Trophoblast cell (in vitro differentiated cells and primary cell): ENCODE data around the gene SH3BP5.

Experiments used
- DNase-seq, 2 donors: peaks; one replicate each; pipeline ENCODE4 v3.0.0-alpha.2; 2016
- H2AFZ ChIP-seq: 2 replicates; pipeline ENCODE4 v1.6.1; 2013; ENCODE audit warnings: low read length, moderate library complexity, mild to moderate bottlenecking; ENCODE audit not compliant: insufficient read depth, poor library complexity
- H2AK5ac ChIP-seq: 2 replicates; pipeline ENCODE4 v1.6.1; 2013; ENCODE audit warnings: mild to moderate bottlenecking, low read length
- H2BK120ac ChIP-seq: 2 replicates; pipeline ENCODE4 v1.6.1; 2013; ENCODE audit warnings: low read length, mild to moderate bottlenecking, moderate library complexity; ENCODE audit not compliant: insufficient read depth, poor library complexity
- H2BK12ac ChIP-seq: 2 replicates; pipeline ENCODE4 v1.6.1; 2013; ENCODE audit warnings: mild to moderate bottlenecking, low read length, moderate library complexity
- H2BK5ac ChIP-seq: 2 replicates; pipeline ENCODE4 v1.6.1; 2013; ENCODE audit warnings: low read length, low read depth, moderate library complexity, mild to moderate bottlenecking; ENCODE audit not compliant: poor library complexity
- H3K14ac ChIP-seq: 2 replicates; pipeline ENCODE4 v1.6.1; 2013; ENCODE audit warnings: mild to moderate bottlenecking, low read length
- H3K18ac ChIP-seq: 2 replicates; pipeline ENCODE4 v1.6.1; 2013; ENCODE audit warnings: mild to moderate bottlenecking, low read length
- H3K23ac ChIP-seq: 2 replicates; pipeline ENCODE4 v1.6.1; 2013; ENCODE audit warnings: low read length
- H3K27ac ChIP-seq: 2 replicates; pipeline ENCODE4 v1.5.1; 2013; ENCODE audit warnings: low read depth, mild to moderate bottlenecking, inconsistent platforms, low read length, moderate library complexity
- H3K27me3 ChIP-seq: 2 replicates; pipeline ENCODE4 v1.6.1; 2013; ENCODE audit warnings: inconsistent platforms, mild to moderate bottlenecking, low read length, moderate library complexity; ENCODE audit not compliant: insufficient read depth
- H3K36me3 ChIP-seq, 2 experiments: 1 replicate in 1 of 2; 2 replicates in 1 of 2; pipeline ENCODE4 v1.6.1; 2013; ENCODE audit warnings: low read length in 2 of 2, mild to moderate bottlenecking in 2 of 2, moderate library complexity in 1 of 2; ENCODE audit not compliant: insufficient read depth in 2 of 2, control insufficient read depth in 1 of 2
- H3K4ac ChIP-seq: 2 replicates; pipeline ENCODE4 v1.6.1; 2013; ENCODE audit warnings: low read depth, mild to moderate bottlenecking, low read length, moderate library complexity
- H3K4me1 ChIP-seq, 2 experiments: 1 replicate in 1 of 2; 2 replicates in 1 of 2; pipeline ENCODE4 v1.6.1; 2013; ENCODE audit warnings: low read length in 2 of 2, mild to moderate bottlenecking in 2 of 2, moderate library complexity in 1 of 2; ENCODE audit not compliant: insufficient read depth in 2 of 2, control insufficient read depth in 1 of 2
- H3K4me2 ChIP-seq: 2 replicates; pipeline ENCODE4 v1.6.1; 2013; ENCODE audit warnings: inconsistent platforms, mild to moderate bottlenecking, low read length, moderate library complexity
- H3K4me3 ChIP-seq: 2 replicates; pipeline ENCODE4 v1.5.1; 2013; ENCODE audit warnings: mild to moderate bottlenecking, low read depth, low read length, inconsistent platforms
- H3K79me1 ChIP-seq: one replicate; pipeline ENCODE4 v1.6.1; 2013; ENCODE audit warnings: low read length
- H3K79me2 ChIP-seq: 2 replicates; pipeline ENCODE4 v1.6.1; 2013; ENCODE audit warnings: low read length, mild to moderate bottlenecking; ENCODE audit not compliant: control insufficient read depth, insufficient read depth, poor library complexity
- H3K9ac ChIP-seq: 2 replicates; pipeline ENCODE4 v1.6.1; 2013; ENCODE audit warnings: mild to moderate bottlenecking, low read length
- H3K9me3 ChIP-seq: 2 replicates; pipeline ENCODE4 v1.6.1; 2013; ENCODE audit warnings: low read depth, mild to moderate bottlenecking, control low read depth, inconsistent platforms, low read length; ENCODE audit not compliant: insufficient read depth
- H4K12ac ChIP-seq: 2 replicates; pipeline ENCODE4 v1.6.1; 2013; ENCODE audit warnings: low read depth, mild to moderate bottlenecking, low read length, moderate library complexity
- H4K8ac ChIP-seq: 2 replicates; pipeline ENCODE4 v1.6.1; 2013; ENCODE audit warnings: low read depth, mild to moderate bottlenecking, low read length, moderate library complexity
- H4K91ac ChIP-seq: one replicate; pipeline ENCODE4 v1.6.1; 2013; ENCODE audit warnings: low read depth, mild to moderate bottlenecking, low read length, moderate library complexity
- WGBS: extraction: QIAGEN DNeasy Blood & Tissue Kit; methylation state at CpG from one replicate; pipeline ENCODE4 v1.1.7; 2013; ENCODE audit warnings: missing lambda C conversion rate; ENCODE audit not compliant: insufficient read length, insufficient coverage; ENCODE audit errors: extremely low coverage; 5-methylcytosine and 5-hydroxymethylcytosine counted together

Gene SH3BP5

DNA sequence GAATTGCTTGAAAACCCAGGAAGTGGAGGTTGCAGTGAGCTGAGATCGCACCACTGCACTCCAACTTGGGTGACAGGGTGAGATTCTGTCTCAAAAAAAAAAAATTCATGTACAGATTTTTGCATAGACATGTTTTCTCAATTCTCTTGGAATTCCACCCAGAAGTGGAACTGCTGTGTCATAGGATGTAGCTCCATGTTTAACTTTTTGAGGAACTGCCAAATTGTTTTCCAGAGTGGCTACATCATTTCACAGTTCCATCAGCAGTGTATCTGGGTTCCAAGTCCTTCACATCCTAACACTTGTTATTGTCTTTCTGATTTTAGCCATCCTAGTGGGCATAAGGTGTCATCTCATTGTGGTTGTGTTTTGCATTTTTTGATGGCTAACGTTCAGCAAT lies 116.4 kb downstream of the SH3BP5 start:
- Histone ChIP-seq H3K14ac (no peak overlapping the region), H3K18ac (no peak overlapping the region), H3K9ac (no peak overlapping the region), H3K9me3 (no peaks in the 10 kb centered on the region), H3K4ac (no peak overlapping the region), H2BK120ac (no peak overlapping the region), H3K23ac (no peak overlapping the region), H2BK12ac (no peak overlapping the region), H3K79me1 (no peaks in the 10 kb centered on the region), H2BK5ac (no peak overlapping the region), H2AK5ac (no peak overlapping the region), H3K4me1 (no peaks in the 10 kb centered on the region), H4K12ac (no peak overlapping the region), H4K8ac (no peak overlapping the region), H3K36me3 (peaks cover 13 to 22% of the 10 kb centered on the region in 2 experiments), H3K79me2 (no peaks in the 10 kb centered on the region), H3K4me3 (no peak overlapping the region), H4K91ac (no peak overlapping the region), H3K27ac (no peak overlapping the region), H3K27me3 (no peaks in the 10 kb centered on the region), H2AFZ (no peak overlapping the region), H3K4me2 (no peak overlapping the region)
- DNase-seq: no peak
- no CpG with 5 or more reads among the region's 2 CpGs for WGBS

DNA sequence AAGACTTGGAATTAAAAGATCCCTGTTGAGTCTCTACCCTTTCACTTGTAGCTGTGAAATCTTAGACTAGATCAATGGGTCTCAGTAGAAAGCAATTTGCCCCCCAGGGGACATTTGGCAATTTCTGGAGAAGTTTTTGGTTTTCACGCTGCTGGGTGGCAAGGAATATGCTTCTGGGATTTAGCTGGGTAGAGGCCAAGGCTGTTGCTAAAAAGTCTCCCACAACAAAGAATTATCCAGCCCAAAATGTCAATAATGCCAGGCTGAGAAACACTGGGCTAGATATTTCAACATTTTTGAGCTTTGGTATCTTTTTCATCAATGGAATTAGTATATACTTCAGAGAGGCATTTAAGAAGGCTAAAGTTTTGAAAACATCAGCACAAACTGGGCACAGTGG lies 117.6 kb downstream of the SH3BP5 start:
- Histone ChIP-seq H4K8ac (no peak overlapping the region), H2BK120ac (no peak overlapping the region), H2BK5ac (no peak overlapping the region), H3K27ac (no peak overlapping the region), H2AK5ac (no peak overlapping the region), H3K4me3 (no peak overlapping the region), H2BK12ac (no peak overlapping the region), H3K4me2 (no peak overlapping the region), H3K9me3 (no peaks in the 10 kb centered on the region), H2AFZ (no peak overlapping the region), H4K91ac (no peak overlapping the region), H3K4me1 (no peaks in the 10 kb centered on the region), H3K18ac (no peak overlapping the region), H3K23ac (no peak overlapping the region), H3K79me1 (no peaks in the 10 kb centered on the region), H3K36me3 (peaks cover 11 to 18% of the 10 kb centered on the region in 2 experiments), H3K9ac (no peak overlapping the region), H3K14ac (no peak overlapping the region), H3K27me3 (no peaks in the 10 kb centered on the region), H4K12ac (no peak overlapping the region), H3K4ac (no peak overlapping the region), H3K79me2 (no peaks in the 10 kb centered on the region)
- WGBS: no CpG with 5 or more reads among the region's 1 CpG
- DNase-seq: no peak

DNA sequence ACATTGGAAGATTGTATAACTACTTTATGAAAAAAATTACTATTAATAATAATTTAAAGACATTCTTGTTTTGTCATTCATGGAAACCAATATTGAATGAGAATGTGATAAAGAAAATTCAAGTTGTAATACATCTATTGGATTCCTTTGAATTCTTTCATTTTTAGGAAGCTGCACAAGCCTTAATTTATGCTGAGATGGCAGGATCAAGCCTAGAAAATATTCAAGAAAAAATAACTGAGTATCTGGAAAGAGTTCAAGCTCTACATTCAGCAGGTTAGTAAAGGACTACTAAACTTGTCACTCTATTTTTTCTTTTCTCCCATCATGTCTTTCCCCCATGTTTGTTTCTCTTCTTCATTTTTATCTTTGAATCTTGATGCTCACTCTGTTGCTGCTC lies 120.4 kb downstream of the SH3BP5 start:
- H3K18ac ChIP-seq: no peak overlapping the region
- no peak overlapping the region for H2AFZ ChIP-seq
- no peak overlapping the region for H4K12ac ChIP-seq
- no peak overlapping the region for H3K14ac ChIP-seq
- no peak overlapping the region for H2BK5ac ChIP-seq
- DNase-seq: no peak
- peaks cover 7 to 12% of the 10 kb centered on the region in 2 experiments for H3K36me3 ChIP-seq
- no peak overlapping the region for H3K4me2 ChIP-seq
- H2AK5ac ChIP-seq: no peak overlapping the region
- H3K4ac ChIP-seq: no peak overlapping the region
- peaks cover 1% of the 10 kb centered on the region for H3K79me2 ChIP-seq
- no peaks in the 10 kb centered on the region for H3K9me3 ChIP-seq
- no peak overlapping the region for H3K9ac ChIP-seq
- H2BK12ac ChIP-seq: no peak overlapping the region
- H3K27ac ChIP-seq: no peak overlapping the region
- H4K91ac ChIP-seq: no peak overlapping the region
- peaks cover 0 to 2% of the 10 kb centered on the region in 2 experiments for H3K4me1 ChIP-seq
- H3K79me1 ChIP-seq: no peaks in the 10 kb centered on the region
- H3K23ac ChIP-seq: no peak overlapping the region
- no peak overlapping the region for H4K8ac ChIP-seq
- H3K4me3 ChIP-seq: no peak overlapping the region
- H2BK120ac ChIP-seq: no peak overlapping the region
- no peaks in the 10 kb centered on the region for H3K27me3 ChIP-seq

DNA sequence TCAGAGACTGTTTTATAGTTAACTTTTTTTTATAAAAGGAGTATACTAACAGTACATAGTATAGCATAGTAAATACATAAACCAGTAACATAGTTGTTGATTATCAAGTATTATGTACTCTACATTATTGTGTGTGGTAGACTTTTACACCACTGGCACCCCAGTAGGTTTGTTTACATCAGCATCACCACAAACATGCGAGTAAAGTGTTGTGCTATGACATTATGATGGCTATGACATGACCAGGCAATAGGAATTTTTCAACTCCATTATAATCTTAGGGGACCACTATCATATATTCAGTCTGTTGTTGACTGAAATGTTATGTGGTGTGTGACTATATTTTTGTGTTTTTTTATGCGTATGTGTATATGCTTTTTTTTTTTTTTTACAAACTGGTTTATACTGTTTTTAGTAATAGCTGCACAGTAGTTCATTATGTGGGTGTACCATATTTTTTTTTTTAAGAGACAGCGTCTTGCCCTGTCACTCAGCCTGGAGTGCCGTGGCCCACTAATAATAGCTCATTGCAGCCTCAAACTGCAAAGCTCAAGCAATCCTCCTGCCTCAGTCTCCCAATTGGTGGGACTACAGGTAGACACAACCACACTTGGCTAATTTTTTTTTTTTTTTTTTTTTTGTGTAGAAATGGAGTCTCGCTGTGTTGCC lies 124.4 kb downstream of the SH3BP5 start:
- Histone ChIP-seq H2BK12ac (no peak overlapping the region), H2AFZ (no peak overlapping the region), H3K79me2 (peaks cover 8% of the 10 kb centered on the region), H3K23ac (no peak overlapping the region), H3K4me2 (no peak overlapping the region), H3K9me3 (no peaks in the 10 kb centered on the region), H3K14ac (no peak overlapping the region), H4K8ac (no peak overlapping the region), H2AK5ac (no peak overlapping the region), H3K27ac (no peak overlapping the region), H2BK120ac (no peak overlapping the region), H3K36me3 (peaks cover 2 to 3% of the 10 kb centered on the region in 2 experiments), H3K4me3 (no peak overlapping the region), H4K91ac (no peak overlapping the region), H3K4ac (peak overlapping the region; percentile 73), H2BK5ac (no peak overlapping the region), H3K18ac (no peak overlapping the region), H3K79me1 (peaks cover 6% of the 10 kb centered on the region), H3K9ac (no peak overlapping the region), H4K12ac (no peak overlapping the region), H3K27me3 (no peaks in the 10 kb centered on the region), H3K4me1 (peaks cover 0 to 2% of the 10 kb centered on the region in 2 experiments)
- no peak for DNase-seq
- WGBS: no CpG with 5 or more reads among the region's 5 CpGs
